HFF-Myc (cell line): ENCODE results near the gene PPCS.

Experiments used
- DNase-seq: peaks from one replicate; pipeline ENCODE4 v3.0.0-alpha.2; 2011; ENCODE audit warnings: low read depth; ENCODE audit errors: extremely low read depth
- H3K4me3 ChIP-seq: replicated peaks from 2 replicates; pipeline ENCODE4 v1.5.1; 2011; ENCODE audit warnings: low read depth, mild to moderate bottlenecking, control low read depth, low read length
- CTCF ChIP-seq: IDR thresholded peaks from 2 replicates; pipeline ENCODE4 v1.5.1; 2012; ENCODE audit warnings: mild to moderate bottlenecking, low read depth, low read length, control low read depth; ENCODE audit errors: missing control alignments

The PPCS gene

GRCh38 chr1:42430286-42431135 is 25.8 kb upstream of the PPCS start:
- H3K4me3 ChIP-seq: no peak overlapping the region
- no peak for DNase-seq
- TF ChIP-seq CTCF: no peak

DNA sequence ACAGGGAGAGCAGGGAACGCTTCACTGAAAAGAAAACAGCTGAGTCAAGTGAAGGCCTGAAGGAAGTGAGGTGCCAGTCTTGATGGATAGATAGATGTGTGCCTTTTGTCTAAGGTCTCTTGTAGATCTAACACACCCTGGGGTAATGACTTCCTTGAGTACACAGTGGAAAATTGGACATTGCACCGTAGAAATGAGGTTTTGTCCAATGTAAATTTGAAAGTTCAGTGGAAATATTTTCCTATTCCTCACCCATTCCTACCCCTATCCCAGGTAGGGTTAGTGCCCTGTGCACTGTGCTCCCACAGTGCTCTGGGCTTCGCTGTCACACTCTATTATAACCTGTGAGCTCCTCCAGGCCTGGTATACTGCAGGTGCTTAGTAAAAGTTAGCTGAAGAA is 24.8 kb upstream of the PPCS start:
- DNase-seq: no peak
- TF ChIP-seq CTCF: no peak
- no peak overlapping the region for H3K4me3 ChIP-seq

DNA sequence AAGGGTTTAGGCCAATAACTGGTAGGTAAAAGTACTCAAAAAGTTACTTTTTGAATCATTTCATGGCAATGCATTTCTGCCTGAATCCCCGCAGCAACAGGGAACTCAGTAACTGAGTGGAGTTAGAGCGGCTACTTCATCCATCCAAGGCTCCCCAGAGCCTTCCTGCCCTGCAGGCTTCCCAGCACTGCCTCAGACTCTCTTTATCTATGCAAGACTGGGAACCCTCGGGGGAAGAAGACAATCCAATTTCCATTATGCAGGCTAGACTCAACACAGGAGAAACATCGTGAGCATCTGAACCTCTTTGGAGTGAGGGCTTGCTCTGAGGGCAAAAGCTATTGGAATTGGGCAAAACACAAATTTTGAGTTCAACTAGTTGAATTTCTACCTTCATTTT is 23.6 kb upstream of the PPCS start:
- H3K4me3 ChIP-seq: no peak overlapping the region
- TF ChIP-seq CTCF: no peak
- no peak for DNase-seq

DNA sequence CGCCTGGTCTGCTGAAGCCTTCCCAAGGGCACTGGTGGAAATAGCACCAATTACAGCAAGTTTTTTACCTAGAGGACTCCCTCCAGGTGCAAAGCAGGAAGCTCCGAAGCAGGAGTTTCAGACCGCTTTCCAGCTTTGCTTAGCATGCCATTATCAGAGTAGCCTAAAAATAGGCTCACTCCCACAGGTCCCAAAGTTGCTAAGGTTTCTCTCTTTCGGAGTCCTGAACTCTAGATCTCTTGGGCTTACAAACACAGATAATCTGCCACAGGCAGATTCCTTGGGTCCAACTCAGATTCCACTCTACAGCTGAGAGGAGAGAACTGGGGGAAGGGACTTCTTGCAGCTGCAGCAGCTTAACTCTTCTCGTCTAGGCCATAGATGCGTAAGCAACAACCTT is 23.0 kb upstream of the PPCS start:
- H3K4me3 ChIP-seq: no peak overlapping the region
- no peak for TF ChIP-seq CTCF
- DNase-seq: no peak

- no peak for DNase-seq
- TF ChIP-seq CTCF: no peak
Observed at GRCh38 chr1:42434340-42434739, 22.0 kb upstream of the PPCS start.

GRCh38 chr1:42439940-42440339 is 16.4 kb upstream of the PPCS start:
- no peak for TF ChIP-seq CTCF
- no peak for DNase-seq
- no peak overlapping the region for H3K4me3 ChIP-seq

More at GRCh38 chr1:42434340-42434739, 22.0 kb upstream of the PPCS start:
- H3K4me3 ChIP-seq: no peak overlapping the region
